Head of caudate nucleus (tissue), 42 donors: ENCODE results near the gene ITPR1.
A peak's percentile ranks its signal among the peaks of the same experiment; 100 is the strongest.
"Not testable (repeated sequence)": the region's sequence is repeated elsewhere in the genome, so short reads cannot be mapped to it uniquely, and the experiment has no call there.

Source experiments
- DNase-seq, 42 donors: peaks; one replicate each; pipeline versions ENCODE4 v3.0.0 to v3.0.0-alpha.2; 2020 to 2021; ENCODE audit warnings: mixed read lengths in 7 of 42
- intact Hi-C: fragments of 100-400 bp; cut with DNase I; formaldehyde crosslinking; loops from one replicate; pipeline ENCODE4 v1.15.0; 2022

The ITPR1 gene

GRCh38 chr3:4581920-4582611 is 88.9 kb downstream of the ITPR1 start:
- intact Hi-C loops: no loop called here
- DNase-seq: no peak

GRCh38 chr3:4582624-4583023 is 89.5 kb downstream of the ITPR1 start:
- no peak for DNase-seq
- intact Hi-C loops: no loop called here

GRCh38 chr3:4583416-4583815 is 90.3 kb downstream of the ITPR1 start:
- DNase-seq: no peak
- intact Hi-C loops: no loop called here

GRCh38 chr3:4584456-4585249 is 91.5 kb downstream of the ITPR1 start:
- intact Hi-C loops: no loop called here
- DNase-seq: peak in 33 of 42 donors; percentile 20 to 83 (median 51)

GRCh38 chr3:4586381-4586780 is 93.2 kb downstream of the ITPR1 start:
- no peak for DNase-seq
- intact Hi-C loops: no loop called here

- intact Hi-C loops: no loop called here
- DNase-seq: peak in 1 of 42 donors; percentile 33
Observed at GRCh38 chr3:4587061-4587837, 94.1 kb downstream of the ITPR1 start.

GRCh38 chr3:4587838-4588105 is 94.6 kb downstream of the ITPR1 start:
- intact Hi-C loops: no loop called here
- DNase-seq: peak in 1 of 42 donors; percentile 41

- peak in 1 of 42 donors; percentile 30 for DNase-seq
- intact Hi-C loops: no loop called here
Observed at GRCh38 chr3:4588466-4588865, 95.3 kb downstream of the ITPR1 start.

GRCh38 chr3:4589475-4590097 is 96.4 kb downstream of the ITPR1 start:
- DNase-seq: peak in 1 of 42 donors; percentile 31
- intact Hi-C loops: no loop called here

GRCh38 chr3:4590849-4591248 is 97.7 kb downstream of the ITPR1 start:
- intact Hi-C loops, DNase-seq: not testable (repeated sequence)

- intact Hi-C loops: no loop called here
- DNase-seq: peak in 1 of 42 donors; percentile 24
Observed at GRCh38 chr3:4591669-4592068, 98.5 kb downstream of the ITPR1 start.

GRCh38 chr3:4593014-4593413 is 99.9 kb downstream of the ITPR1 start:
- no peak for DNase-seq
- intact Hi-C loops: no loop called here

GRCh38 chr3:4595710-4596113 is 102.6 kb downstream of the ITPR1 start:
- peak in 1 of 42 donors; percentile 20 for DNase-seq
- intact Hi-C loops: no loop called here

- intact Hi-C loops: no loop called here
- no peak for DNase-seq
Observed at GRCh38 chr3:4596612-4597011, 103.5 kb downstream of the ITPR1 start.

GRCh38 chr3:4597208-4597985 is 104.2 kb downstream of the ITPR1 start:
- intact Hi-C loops: no loop called here
- no peak for DNase-seq

GRCh38 chr3:4598232-4598631 is 105.1 kb downstream of the ITPR1 start:
- DNase-seq, intact Hi-C loops: not testable (repeated sequence)

- intact Hi-C loops: no loop called here
- DNase-seq: no peak
Observed at GRCh38 chr3:4599612-4600011, 106.5 kb downstream of the ITPR1 start.

GRCh38 chr3:4600493-4600892 is 107.3 kb downstream of the ITPR1 start:
- DNase-seq: no peak
- intact Hi-C loops: no loop called here

GRCh38 chr3:4601892-4602291 is 108.7 kb downstream of the ITPR1 start:
- intact Hi-C loops: no loop called here
- no peak for DNase-seq
